Caco-2 (cell line): ENCODE measurements around the gene SLC6A2. TPM values are rescaled to one million over a fixed set of nuclear protein-coding genes. Genes with fewer than 3 reads are reported as not detected.

Experiments
- BruUV-seq: library from RNA; stranded (reverse); fragments of 400-500 nt; replicated peaks from 2 replicates; lab custom pipeline; 2021; lab: Mats Ljungman, UMichigan
- CTCF ChIA-PET: fragments of 300-600 bp; sonication (Branson Sonifier 250); formaldehyde crosslinking; loops from one replicate; lab custom pipeline; 2022; ENCODE audit warnings: antibody characterized with exemption; lab: Charles Lee
- POLR2A ChIA-PET: fragments of 300-600 bp; sonication (Branson Sonifier 250); formaldehyde crosslinking; loops from one replicate; lab custom pipeline; 2022; ENCODE audit warnings: antibody characterized with exemption; lab: Charles Lee
- DNase-seq, 2 experiments: peaks; one replicate each; pipeline versions ENCODE4 v3.0.0 to v3.0.0-alpha.2; 2020 to 2022
- H3K27me3 ChIP-seq: replicated peaks from 2 replicates; pipeline ENCODE4 v1.6.0; 2011; ENCODE audit warnings: low read length; ENCODE audit not compliant: control insufficient read depth, insufficient read depth
- H3K36me3 ChIP-seq: 2 replicates; pipeline ENCODE4 v1.5.1; 2011; ENCODE audit warnings: low read length; ENCODE audit not compliant: control insufficient read depth, insufficient read depth
- H3K4me1 ChIP-seq: fragments of 250-450 bp; sonication (Bioruptor Pico); 2 replicates; pipeline ENCODE4 v1.5.1; 2020; ENCODE audit warnings: mild to moderate bottlenecking
- H3K4me3 ChIP-seq: 2 replicates; pipeline ENCODE4 v1.5.1; 2011; ENCODE audit warnings: low read depth, mild to moderate bottlenecking, control low read depth, low read length
- H3K9me3 ChIP-seq: fragments of 250-450 bp; sonication (Bioruptor Pico); 2 replicates; pipeline ENCODE4 v1.5.1; 2020; ENCODE audit warnings: mild to moderate bottlenecking, moderate library complexity
- H3K27ac Mint-ChIP-seq: one replicate; pipeline ENCODE4 v1.8.0; 2022; ENCODE audit warnings: mixed read lengths; ENCODE audit not compliant: unreplicated experiment
- H3K27me3 Mint-ChIP-seq: one replicate; pipeline ENCODE4 v1.8.0; 2022; ENCODE audit warnings: mixed read lengths; ENCODE audit not compliant: insufficient read depth, unreplicated experiment
- H3K36me3 Mint-ChIP-seq: one replicate; pipeline ENCODE4 v1.8.0; 2022; ENCODE audit warnings: mild to moderate bottlenecking, mixed read lengths; ENCODE audit not compliant: insufficient read depth, unreplicated experiment
- H3K4me1 Mint-ChIP-seq: one replicate; pipeline ENCODE4 v1.8.0; 2022; ENCODE audit warnings: low read depth, mixed read lengths; ENCODE audit not compliant: unreplicated experiment
- H3K4me3 Mint-ChIP-seq: one replicate; pipeline ENCODE4 v1.8.0; 2022; ENCODE audit warnings: mild to moderate bottlenecking, moderate library complexity, mixed read lengths; ENCODE audit not compliant: unreplicated experiment
- H3K9me3 Mint-ChIP-seq: one replicate; pipeline ENCODE4 v1.8.0; 2022; ENCODE audit warnings: mixed read lengths; ENCODE audit not compliant: unreplicated experiment
- intact Hi-C: fragments of 100-400 bp; cut with micrococcal nuclease; formaldehyde crosslinking; loops from one replicate; pipeline ENCODE4 v1.10.0; 2022; ENCODE audit not compliant: unreplicated experiment
- total RNA-seq: library from RNA; stranded (reverse); gene quantifications from 2 replicates; pipeline ENCODE4 v1.2.3, GENCODE V29; 2022
- TF ChIP-seq, protein P1 (sequence below), 2 experiments: fragments of 200-600 bp in 1 of 2; IDR thresholded peaks; 1 replicate in 1 of 2; 2 replicates in 1 of 2; pipeline versions ENCODE4 v1.5.1 to v1.8.0; 2011 to 2022; ENCODE audit warnings: antibody characterized with exemption in 1 of 2, control low read depth in 1 of 2, inconsistent platforms in 1 of 2, low read depth in 1 of 2, low read length in 1 of 2, mild to moderate bottlenecking in 1 of 2, moderate library complexity in 1 of 2; ENCODE audit not compliant: insufficient read depth in 1 of 2, severe bottlenecking in 1 of 2, unreplicated experiment in 1 of 2

The SLC6A2 gene
- total RNA-seq, 1 experiment from 2014 or later: not detected

DNA sequence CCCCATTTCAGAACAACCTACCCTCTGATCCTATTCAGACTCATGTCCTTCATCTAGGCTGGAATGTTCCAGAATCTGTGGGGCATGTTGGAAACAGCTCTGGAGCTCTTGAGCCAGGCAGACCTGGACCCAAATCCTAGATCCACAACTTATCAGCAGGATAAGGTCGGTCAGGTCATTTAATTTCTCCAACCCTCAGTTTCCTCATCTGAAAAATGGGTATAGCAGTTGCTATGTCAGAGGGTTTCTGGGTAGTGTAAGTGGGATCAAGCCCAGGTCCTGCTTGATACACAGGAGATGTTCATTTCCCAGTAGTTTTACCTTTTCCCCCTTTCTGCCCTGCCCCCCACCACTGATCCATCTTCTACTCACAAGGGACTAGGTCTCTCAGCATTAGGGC, 12.0 kb downstream of the SLC6A2 start:
- peaks cover 7% of the 10 kb centered on the region for H3K9me3 ChIP-seq
- peaks cover 9% of the 10 kb centered on the region for H3K27me3 Mint-ChIP-seq
- ChIA-PET CTCF (no interaction called here), POLR2A (no interaction called here)
- BruUV-seq: no TSS peak
- no peak for DNase-seq
- H3K27ac Mint-ChIP-seq: no peak overlapping the region
- H3K4me3 Mint-ChIP-seq: no peak overlapping the region
- no peak overlapping the region for H3K4me3 ChIP-seq
- no peaks in the 10 kb centered on the region for H3K36me3 ChIP-seq
- no peaks in the 10 kb centered on the region for H3K9me3 Mint-ChIP-seq
- peaks cover 7% of the 10 kb centered on the region for H3K4me1 Mint-ChIP-seq
- no peaks in the 10 kb centered on the region for H3K36me3 Mint-ChIP-seq
- intact Hi-C loops: no loop called here
- peaks cover 15% of the 10 kb centered on the region; the same call in 1 of the 2 replicates for H3K4me1 ChIP-seq
- H3K27me3 ChIP-seq: no peaks in the 10 kb centered on the region
- TF ChIP-seq, protein P1, sequence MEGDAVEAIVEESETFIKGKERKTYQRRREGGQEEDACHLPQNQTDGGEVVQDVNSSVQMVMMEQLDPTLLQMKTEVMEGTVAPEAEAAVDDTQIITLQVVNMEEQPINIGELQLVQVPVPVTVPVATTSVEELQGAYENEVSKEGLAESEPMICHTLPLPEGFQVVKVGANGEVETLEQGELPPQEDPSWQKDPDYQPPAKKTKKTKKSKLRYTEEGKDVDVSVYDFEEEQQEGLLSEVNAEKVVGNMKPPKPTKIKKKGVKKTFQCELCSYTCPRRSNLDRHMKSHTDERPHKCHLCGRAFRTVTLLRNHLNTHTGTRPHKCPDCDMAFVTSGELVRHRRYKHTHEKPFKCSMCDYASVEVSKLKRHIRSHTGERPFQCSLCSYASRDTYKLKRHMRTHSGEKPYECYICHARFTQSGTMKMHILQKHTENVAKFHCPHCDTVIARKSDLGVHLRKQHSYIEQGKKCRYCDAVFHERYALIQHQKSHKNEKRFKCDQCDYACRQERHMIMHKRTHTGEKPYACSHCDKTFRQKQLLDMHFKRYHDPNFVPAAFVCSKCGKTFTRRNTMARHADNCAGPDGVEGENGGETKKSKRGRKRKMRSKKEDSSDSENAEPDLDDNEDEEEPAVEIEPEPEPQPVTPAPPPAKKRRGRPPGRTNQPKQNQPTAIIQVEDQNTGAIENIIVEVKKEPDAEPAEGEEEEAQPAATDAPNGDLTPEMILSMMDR (IDR thresholded peaks at IDR 0.05; ENCODE audit: insufficient read depth in 1 of 2, low read depth in 1 of 2, low read length in 1 of 2, severe bottlenecking in 1 of 2, unreplicated experiment in 1 of 2): no peak

DNA sequence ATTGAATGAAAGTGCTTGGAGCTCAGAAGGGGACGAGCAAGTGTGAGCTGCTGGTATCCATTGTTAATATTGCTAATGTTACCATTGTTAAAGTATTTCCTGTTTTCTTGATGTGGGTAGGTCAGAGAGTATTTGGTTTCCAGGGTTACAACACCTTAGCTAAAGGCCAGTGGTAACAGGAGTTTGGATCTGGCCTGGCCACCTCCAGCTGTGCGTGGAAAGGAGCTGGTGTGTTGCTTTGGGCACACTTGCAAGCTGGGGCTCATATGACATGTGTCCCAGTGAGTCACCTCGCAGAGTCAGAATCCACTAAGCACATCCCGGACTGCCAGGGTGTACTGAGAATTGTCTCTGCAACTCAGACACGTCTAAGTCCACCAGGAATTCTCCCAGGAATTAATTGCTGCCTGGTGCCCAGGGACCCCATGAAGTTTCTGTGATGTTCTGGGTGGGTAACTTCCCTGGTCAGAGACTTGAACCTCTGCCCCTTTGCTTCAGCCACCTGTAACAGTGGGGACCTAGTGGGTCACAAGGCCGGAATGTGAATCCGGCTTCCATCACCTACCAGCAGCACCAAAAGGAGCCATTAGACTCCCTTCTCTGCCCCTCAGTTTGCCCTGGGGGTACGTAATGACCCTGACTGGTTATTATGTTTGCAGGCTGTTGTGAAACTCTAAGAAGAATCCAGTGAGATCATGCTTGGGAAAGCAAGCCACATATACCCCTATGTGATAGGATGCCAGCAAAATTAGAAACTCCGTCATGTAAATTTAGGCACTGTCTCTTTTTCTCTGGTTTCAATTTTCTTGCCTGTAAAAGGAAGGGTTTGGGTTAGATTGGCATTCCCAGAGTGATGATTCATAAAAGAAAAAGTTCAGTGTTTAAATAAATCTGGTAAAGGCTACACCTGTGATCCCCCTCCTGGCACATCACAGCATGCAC, 12.8 kb downstream of the SLC6A2 start:
- Histone ChIP-seq H3K36me3 (no peaks in the 10 kb centered on the region), H3K27me3 (no peaks in the 10 kb centered on the region), H3K9me3 (no peaks in the 10 kb centered on the region), H3K4me1 (peaks cover 8% of the 10 kb centered on the region; the same call in 1 of the 2 replicates), H3K4me3 (no peak overlapping the region)
- peaks cover 2% of the 10 kb centered on the region for H3K4me1 Mint-ChIP-seq
- no peaks in the 10 kb centered on the region for H3K36me3 Mint-ChIP-seq
- intact Hi-C loops: no loop called here
- ChIA-PET POLR2A (no interaction called here), CTCF (no interaction called here)
- no peak overlapping the region for H3K27ac Mint-ChIP-seq
- BruUV-seq: no TSS peak
- no peak overlapping the region for H3K4me3 Mint-ChIP-seq
- TF ChIP-seq, protein P1 (IDR thresholded peaks at IDR 0.05; ENCODE audit: insufficient read depth in 1 of 2, low read depth in 1 of 2, low read length in 1 of 2, severe bottlenecking in 1 of 2, unreplicated experiment in 1 of 2): no peak
- no peaks in the 10 kb centered on the region for H3K9me3 Mint-ChIP-seq
- no peak for DNase-seq
- H3K27me3 Mint-ChIP-seq: peaks cover 12% of the 10 kb centered on the region

DNA sequence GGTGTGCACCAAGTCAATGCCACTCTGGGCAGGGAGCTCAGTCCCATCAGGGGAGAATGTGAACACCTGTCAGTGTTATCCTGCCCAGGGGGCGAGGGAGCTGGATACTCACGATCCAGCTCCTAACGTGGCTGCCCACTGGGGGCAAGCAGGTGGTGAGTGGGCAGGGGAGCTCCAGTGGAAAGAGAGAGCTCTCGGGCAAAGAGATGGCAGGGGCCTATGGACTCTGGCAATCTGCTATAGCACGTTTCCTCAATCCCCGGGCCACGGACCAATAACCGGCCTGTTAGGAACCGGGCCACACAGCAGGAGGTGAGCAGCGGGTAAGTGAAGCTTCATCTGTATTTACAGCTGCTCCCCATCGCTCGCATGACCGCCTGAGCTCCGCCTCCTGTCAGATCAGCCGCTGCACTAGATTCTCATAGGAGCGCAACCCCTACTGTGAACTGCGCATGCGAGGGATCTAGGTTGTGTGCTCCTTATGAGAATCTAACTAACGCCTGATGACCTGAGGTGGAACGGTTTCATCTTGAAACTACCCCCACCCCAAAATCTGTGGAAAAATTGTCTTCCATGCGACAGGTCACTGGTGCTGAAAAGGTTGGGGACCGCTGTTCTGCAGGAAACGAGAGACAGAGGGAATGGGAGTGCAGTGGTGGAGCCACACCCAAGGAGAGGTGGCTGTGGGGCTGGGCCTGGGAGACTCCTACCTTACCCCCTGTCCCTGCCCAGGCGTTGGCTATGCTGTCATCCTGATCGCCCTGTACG, 15.6 kb downstream of the SLC6A2 start:
- BruUV-seq: no TSS peak
- peaks cover 17% of the 10 kb centered on the region for H3K27me3 Mint-ChIP-seq

More for the DNA sequence above, 15.6 kb downstream of the SLC6A2 start:
- TF ChIP-seq, protein P1 (IDR thresholded peaks at IDR 0.05; ENCODE audit: insufficient read depth in 1 of 2, low read depth in 1 of 2, low read length in 1 of 2, severe bottlenecking in 1 of 2, unreplicated experiment in 1 of 2): no peak
- Mint-ChIP-seq H3K4me1 (no peaks in the 10 kb centered on the region), H3K4me3 (no peak overlapping the region), H3K27ac (no peak overlapping the region), H3K36me3 (no peaks in the 10 kb centered on the region), H3K9me3 (no peaks in the 10 kb centered on the region)
- ChIA-PET CTCF (interaction anchor here (1.0 kb wide), 1 partner anchor 13 kb away, joined by 3 read pairs; no protein-coding TSS in a partner anchor), POLR2A (no interaction called here)
- Histone ChIP-seq H3K4me3 (no peak overlapping the region), H3K9me3 (no peaks in the 10 kb centered on the region), H3K4me1 (no peaks in the 10 kb centered on the region), H3K27me3 (no peaks in the 10 kb centered on the region), H3K36me3 (no peaks in the 10 kb centered on the region)
- no peak for DNase-seq
- intact Hi-C loops: no loop called here
